Stimulated activated CD8-positive, alpha-beta memory T cell treated with anti-CD3 and anti-CD28 coated beads, Interleukin-7, amount 100 ng/mL, for 4 hours (primary cell): ENCODE measurements around the gene FHIT.
"Not testable (repeated sequence)": the region's sequence is repeated elsewhere in the genome, so short reads cannot be mapped to it uniquely, and the experiment has no call there.

ENCODE experiments used
- DNase-seq, 2 donors: peaks; one replicate each; pipeline ENCODE4 v3.0.0-alpha.2; 2020; ENCODE audit warnings: low read depth in 2 of 2

The FHIT gene

GRCh38 chr3:60707452-60708020, 543.7 kb downstream of the FHIT start:
- no peak for DNase-seq

GRCh38 chr3:60703956-60704736, 547.1 kb downstream of the FHIT start:
- DNase-seq, result no peak

GRCh38 chr3:60703008-60703407, 548.2 kb downstream of the FHIT start:
- DNase-seq, result no peak

- no peak for DNase-seq
Observed at GRCh38 chr3:60698117-60698516, 553.1 kb downstream of the FHIT start.

- no peak for DNase-seq
Observed at GRCh38 chr3:60697132-60697531, 554.1 kb downstream of the FHIT start.

GRCh38 chr3:60696428-60697125, 554.7 kb downstream of the FHIT start:
- DNase-seq, result no peak

- DNase-seq, result no peak
Observed at GRCh38 chr3:60675424-60675823, 575.8 kb downstream of the FHIT start.

GRCh38 chr3:60674870-60675269, 576.4 kb downstream of the FHIT start:
- DNase-seq, result no peak

- no peak for DNase-seq
Observed at GRCh38 chr3:60673123-60673522, 578.1 kb downstream of the FHIT start.

GRCh38 chr3:60672337-60672736, 578.9 kb downstream of the FHIT start:
- not testable (repeated sequence) for DNase-seq

GRCh38 chr3:60669636-60670035, 581.6 kb downstream of the FHIT start:
- DNase-seq, result no peak

- DNase-seq, result no peak
Observed at GRCh38 chr3:60660026-60660425, 591.2 kb downstream of the FHIT start.

GRCh38 chr3:60659098-60659497, 592.2 kb downstream of the FHIT start:
- no peak for DNase-seq

- DNase-seq, result no peak
Observed at GRCh38 chr3:60657972-60658371, 593.3 kb downstream of the FHIT start.

GRCh38 chr3:60652829-60653228, 598.4 kb downstream of the FHIT start:
- no peak for DNase-seq

- DNase-seq, result no peak
Observed at GRCh38 chr3:60651799-60652198, 599.5 kb downstream of the FHIT start.

- DNase-seq, result no peak
Observed at GRCh38 chr3:60650171-60650570, 601.1 kb downstream of the FHIT start.

GRCh38 chr3:60645801-60646200, 605.5 kb downstream of the FHIT start:
- DNase-seq, result no peak

GRCh38 chr3:60643831-60644230, 607.4 kb downstream of the FHIT start:
- no peak for DNase-seq

GRCh38 chr3:60641354-60641753, 609.9 kb downstream of the FHIT start:
- no peak for DNase-seq

- no peak for DNase-seq
Observed at GRCh38 chr3:60636846-60637245, 614.4 kb downstream of the FHIT start.

GRCh38 chr3:60633644-60634043, 617.6 kb downstream of the FHIT start:
- no peak for DNase-seq

- DNase-seq, result no peak
Observed at GRCh38 chr3:60631509-60631908, 619.7 kb downstream of the FHIT start.
